Measurements from ENCODE around the gene DNM2. TPM values are rescaled to one million over a fixed set of nuclear protein-coding genes. Genes with fewer than 3 reads are reported as not detected.
"Not testable (repeated sequence)": the region's sequence is repeated elsewhere in the genome, so short reads cannot be mapped to it uniquely, and the experiment has no call there.

The DNM2 gene
- polyA plus RNA-seq, 1 donor: 131 TPM

GRCh38 chr19:10751109-10751953, 33.5 kb downstream of the DNM2 start:
- peaks cover 33% of the 10 kb centered on the region for H3K4me1 ChIP-seq (ENCODE audit: control insufficient read depth, insufficient read depth, low read length)
- DNase-seq: no peak
- H3K4me3 ChIP-seq (ENCODE audit: low read length): no peak overlapping the region
- H3K27ac ChIP-seq (ENCODE audit: low read length): no peak overlapping the region
- WGBS (ENCODE audit: insufficient coverage, low lambda C conversion rate): no CpG with 5 or more reads among the region's 21 CpGs
- H3K36me3 ChIP-seq (ENCODE audit: control insufficient read depth, insufficient read depth, low read length): peaks cover 5% of the 10 kb centered on the region
- no peaks in the 10 kb centered on the region for H3K9me3 ChIP-seq (ENCODE audit: control insufficient read depth, low read depth, low read length)
- no peaks in the 10 kb centered on the region for H3K27me3 ChIP-seq (ENCODE audit: control insufficient read depth, insufficient read depth, low read length)

GRCh38 chr19:10752237-10752912, 34.5 kb downstream of the DNM2 start:
- no peaks in the 10 kb centered on the region for H3K9me3 ChIP-seq (ENCODE audit: control insufficient read depth, low read depth, low read length)
- no peak overlapping the region for H3K4me3 ChIP-seq (ENCODE audit: low read length)
- no peak for DNase-seq
- peaks cover 8% of the 10 kb centered on the region for H3K36me3 ChIP-seq (ENCODE audit: control insufficient read depth, insufficient read depth, low read length)
- WGBS (ENCODE audit: insufficient coverage, low lambda C conversion rate): 95% methylated on average over 4 of the region's 8 CpGs
- peaks cover 28% of the 10 kb centered on the region for H3K4me1 ChIP-seq (ENCODE audit: control insufficient read depth, insufficient read depth, low read length)
- no peaks in the 10 kb centered on the region for H3K27me3 ChIP-seq (ENCODE audit: control insufficient read depth, insufficient read depth, low read length)
- no peak overlapping the region for H3K27ac ChIP-seq (ENCODE audit: low read length)

GRCh38 chr19:10752913-10753704, 35.2 kb downstream of the DNM2 start:
- Histone ChIP-seq H3K4me3 (ENCODE audit: low read length) (no peak overlapping the region), H3K27me3 (ENCODE audit: control insufficient read depth, insufficient read depth, low read length) (no peaks in the 10 kb centered on the region), H3K4me1 (ENCODE audit: control insufficient read depth, insufficient read depth, low read length) (peaks cover 24% of the 10 kb centered on the region), H3K9me3 (ENCODE audit: control insufficient read depth, low read depth, low read length) (no peaks in the 10 kb centered on the region), H3K36me3 (ENCODE audit: control insufficient read depth, insufficient read depth, low read length) (peaks cover 8% of the 10 kb centered on the region), H3K27ac (ENCODE audit: low read length) (no peak overlapping the region)
- no peak for DNase-seq
- 60% methylated on average over 2 of the region's 10 CpGs for WGBS (ENCODE audit: insufficient coverage, low lambda C conversion rate)

- Histone ChIP-seq H3K4me3 (ENCODE audit: low read length) (no peak overlapping the region), H3K27ac (ENCODE audit: low read length) (no peak overlapping the region), H3K9me3 (ENCODE audit: control insufficient read depth, low read depth, low read length) (no peaks in the 10 kb centered on the region), H3K27me3 (ENCODE audit: control insufficient read depth, insufficient read depth, low read length) (no peaks in the 10 kb centered on the region), H3K4me1 (ENCODE audit: control insufficient read depth, insufficient read depth, low read length) (peaks cover 13% of the 10 kb centered on the region), H3K36me3 (ENCODE audit: control insufficient read depth, insufficient read depth, low read length) (peaks cover 17% of the 10 kb centered on the region)
- WGBS (ENCODE audit: insufficient coverage, low lambda C conversion rate): no CpG with 5 or more reads among the region's 10 CpGs
- DNase-seq: no peak
Measured at GRCh38 chr19:10756371-10756770, 38.5 kb downstream of the DNM2 start.

GRCh38 chr19:10756791-10757190, 38.9 kb downstream of the DNM2 start:
- no peak overlapping the region for H3K27ac ChIP-seq (ENCODE audit: low read length)
- WGBS (ENCODE audit: insufficient coverage, low lambda C conversion rate): no CpG with 5 or more reads among the region's 7 CpGs

GRCh38 chr19:10758050-10758449, 40.2 kb downstream of the DNM2 start:
- not testable (repeated sequence) for H3K9me3 ChIP-seq (ENCODE audit: control insufficient read depth, low read depth, low read length); H3K27me3 ChIP-seq (ENCODE audit: control insufficient read depth, insufficient read depth, low read length); DNase-seq; H3K27ac ChIP-seq (ENCODE audit: low read length); H3K4me3 ChIP-seq (ENCODE audit: low read length)
- Histone ChIP-seq H3K36me3 (ENCODE audit: control insufficient read depth, insufficient read depth, low read length) (peaks cover 30% of the 10 kb centered on the region), H3K4me1 (ENCODE audit: control insufficient read depth, insufficient read depth, low read length) (peaks cover 20% of the 10 kb centered on the region)
- 100% methylated on average over 1 of the region's 1 CpG for WGBS (ENCODE audit: insufficient coverage, low lambda C conversion rate)

More at GRCh38 chr19:10756791-10757190, 38.9 kb downstream of the DNM2 start:
- Histone ChIP-seq H3K36me3 (ENCODE audit: control insufficient read depth, insufficient read depth, low read length) (peaks cover 22% of the 10 kb centered on the region), H3K9me3 (ENCODE audit: control insufficient read depth, low read depth, low read length) (no peaks in the 10 kb centered on the region), H3K4me1 (ENCODE audit: control insufficient read depth, insufficient read depth, low read length) (peaks cover 11% of the 10 kb centered on the region), H3K4me3 (ENCODE audit: low read length) (no peak overlapping the region), H3K27me3 (ENCODE audit: control insufficient read depth, insufficient read depth, low read length) (no peaks in the 10 kb centered on the region)
- no peak for DNase-seq

- Histone ChIP-seq H3K4me3 (ENCODE audit: low read length) (no peak overlapping the region), H3K9me3 (ENCODE audit: control insufficient read depth, low read depth, low read length) (no peaks in the 10 kb centered on the region), H3K27ac (ENCODE audit: low read length) (no peak overlapping the region), H3K27me3 (ENCODE audit: control insufficient read depth, insufficient read depth, low read length) (no peaks in the 10 kb centered on the region), H3K4me1 (ENCODE audit: control insufficient read depth, insufficient read depth, low read length) (peaks cover 28% of the 10 kb centered on the region), H3K36me3 (ENCODE audit: control insufficient read depth, insufficient read depth, low read length) (peaks cover 30% of the 10 kb centered on the region)
- no CpG with 5 or more reads among the region's 5 CpGs for WGBS (ENCODE audit: insufficient coverage, low lambda C conversion rate)
- no peak for DNase-seq
Measured at GRCh38 chr19:10758978-10759377, 41.1 kb downstream of the DNM2 start.

GRCh38 chr19:10760273-10760944, 42.5 kb downstream of the DNM2 start:
- Histone ChIP-seq H3K9me3 (ENCODE audit: control insufficient read depth, low read depth, low read length) (no peaks in the 10 kb centered on the region), H3K27ac (ENCODE audit: low read length) (peak overlapping the region; percentile 53), H3K27me3 (ENCODE audit: control insufficient read depth, insufficient read depth, low read length) (no peaks in the 10 kb centered on the region), H3K4me1 (ENCODE audit: control insufficient read depth, insufficient read depth, low read length) (peaks cover 41% of the 10 kb centered on the region), H3K36me3 (ENCODE audit: control insufficient read depth, insufficient read depth, low read length) (peaks cover 25% of the 10 kb centered on the region), H3K4me3 (ENCODE audit: low read length) (no peak overlapping the region)
- DNase-seq: peak; percentile 57 to 72
- WGBS (ENCODE audit: insufficient coverage, low lambda C conversion rate): 83% methylated on average over 1 of the region's 17 CpGs

GRCh38 chr19:10761443-10762250, 43.8 kb downstream of the DNM2 start:
- DNase-seq: no peak
- peaks cover 54% of the 10 kb centered on the region for H3K4me1 ChIP-seq (ENCODE audit: control insufficient read depth, insufficient read depth, low read length)
- peaks cover 31% of the 10 kb centered on the region for H3K36me3 ChIP-seq (ENCODE audit: control insufficient read depth, insufficient read depth, low read length)
- H3K4me3 ChIP-seq (ENCODE audit: low read length): no peak overlapping the region
- no peaks in the 10 kb centered on the region for H3K27me3 ChIP-seq (ENCODE audit: control insufficient read depth, insufficient read depth, low read length)
- H3K9me3 ChIP-seq (ENCODE audit: control insufficient read depth, low read depth, low read length): no peaks in the 10 kb centered on the region
- WGBS (ENCODE audit: insufficient coverage, low lambda C conversion rate): 68% methylated on average over 3 of the region's 19 CpGs
- H3K27ac ChIP-seq (ENCODE audit: low read length): no peak overlapping the region

All from large intestine (tissue), 3 donors.